ENCODE measurements around the gene NDUFB11. TPM values are rescaled to one million over a fixed set of nuclear protein-coding genes. Genes with fewer than 3 reads are reported as not detected.
A peak's percentile ranks its signal among the peaks of the same experiment; 100 is the strongest.
"Not testable (repeated sequence)": the region's sequence is repeated elsewhere in the genome, so short reads cannot be mapped to it uniquely, and the experiment has no call there.

NDUFB11 gene
- total RNA-seq, 1 donor from 2014 or later = 35.3 TPM

- no peak for DNase-seq (ENCODE audit: low read depth)
Observed at GRCh38 chrX:47146121-47146935, 1.8 kb upstream of the NDUFB11 start.

DNA sequence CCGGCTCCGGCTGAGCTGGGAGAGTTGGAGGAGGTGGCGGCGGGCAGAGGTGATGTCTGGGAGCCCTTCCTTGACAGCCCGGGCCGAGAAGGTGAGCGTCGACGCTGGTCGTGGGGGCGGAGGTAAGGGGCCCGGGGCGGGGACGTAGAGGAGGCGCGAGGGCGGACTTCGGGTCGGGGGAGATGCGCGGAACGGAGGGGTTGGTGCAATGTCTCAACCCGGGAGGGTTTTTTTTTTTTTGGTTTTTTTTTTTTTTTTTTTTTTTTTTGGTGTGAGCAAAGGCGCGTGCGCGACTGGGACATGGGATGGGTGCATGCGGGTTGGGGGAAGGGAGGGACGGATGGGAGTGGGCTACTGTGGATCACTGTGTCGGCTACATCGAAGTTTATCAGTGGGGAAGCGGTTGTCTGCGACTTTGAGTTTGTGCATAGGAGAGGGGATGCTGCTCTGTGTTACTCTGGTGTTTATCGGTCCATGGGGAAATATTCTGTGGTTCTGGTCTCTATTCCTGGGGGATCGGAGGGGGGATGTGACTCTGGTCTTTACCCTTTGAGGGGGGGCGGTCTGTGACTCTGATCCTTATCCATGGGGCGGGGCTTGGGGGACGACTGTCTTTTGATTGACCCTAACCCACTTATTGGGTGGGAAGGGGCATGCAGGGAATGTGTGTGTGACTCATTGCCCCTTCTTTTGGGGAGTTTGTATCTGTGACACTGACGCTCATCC, 1.1 kb upstream of the NDUFB11 start:
- no peak for DNase-seq (ENCODE audit: low read depth)

- DNase-seq (ENCODE audit: low read depth) = no peak
Observed at GRCh38 chrX:47143894-47144625, 442 bp downstream of the NDUFB11 start.

DNA sequence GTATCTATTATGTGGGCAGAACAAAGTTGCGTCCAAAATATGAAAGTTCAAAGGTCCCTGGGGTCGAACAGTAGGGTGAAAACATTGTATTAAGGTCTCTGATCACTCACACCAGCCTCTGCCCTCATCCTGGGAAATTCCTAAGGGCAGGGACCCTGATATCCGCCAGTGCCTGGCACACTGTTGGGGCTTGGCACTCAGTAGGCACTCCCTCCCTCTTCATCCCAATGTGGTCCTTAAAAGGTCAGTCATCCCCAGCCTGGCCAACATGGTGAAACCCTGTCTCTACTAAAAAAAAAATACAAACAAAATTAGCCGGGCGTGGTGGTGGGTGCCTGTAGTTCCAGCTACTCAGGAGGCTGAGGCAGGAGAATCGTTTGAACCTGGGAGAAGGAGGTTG, 6.3 kb downstream of the NDUFB11 start:
- DNase-seq (ENCODE audit: low read depth) = no peak

DNA sequence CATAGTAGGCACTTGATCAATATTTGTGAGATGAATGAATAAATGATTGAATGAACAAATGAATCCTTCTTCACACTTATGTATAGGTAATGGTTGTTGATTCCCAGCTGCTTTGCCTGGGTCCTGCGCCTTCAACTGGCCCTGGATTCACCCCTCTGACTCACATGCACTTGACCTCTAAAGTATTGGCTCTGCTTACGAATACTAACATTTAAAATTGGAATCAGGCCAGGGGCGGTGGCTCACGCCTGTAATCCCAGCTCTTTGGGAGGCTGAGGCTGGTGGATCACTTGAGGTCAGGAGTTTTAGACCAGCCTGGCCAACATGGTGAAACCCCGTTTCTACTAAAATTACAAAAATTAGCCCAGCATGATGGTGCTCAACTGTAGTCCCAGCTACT, 8.9 kb downstream of the NDUFB11 start:
- peak; percentile 40 for DNase-seq (ENCODE audit: low read depth)

GRCh38 chrX:47133493-47133892, 11.0 kb downstream of the NDUFB11 start:
- no peak for DNase-seq (ENCODE audit: low read depth)

DNA sequence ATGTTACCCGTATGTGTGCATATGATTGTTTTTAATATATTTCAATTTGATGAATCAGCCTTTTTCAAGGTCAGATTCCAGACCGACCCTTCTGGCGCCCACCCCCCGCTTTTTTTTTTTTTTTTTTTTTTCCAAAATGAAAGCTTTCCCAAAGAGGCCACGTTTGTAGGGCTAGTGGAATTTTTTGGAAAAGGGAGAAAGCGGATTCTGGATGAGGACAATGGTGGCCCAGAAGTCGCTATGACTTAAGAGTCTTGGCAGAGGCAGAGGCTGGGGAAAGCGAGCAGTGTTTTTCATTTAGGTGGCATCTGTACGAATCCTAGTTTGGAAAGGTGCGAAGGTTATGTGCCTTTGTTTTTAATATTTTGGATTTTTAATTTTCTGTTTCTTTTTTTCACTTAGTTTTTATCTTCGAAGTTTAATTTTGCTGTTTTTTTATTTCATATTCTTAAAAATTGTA, 14.6 kb downstream of the NDUFB11 start:
- no peak for DNase-seq (ENCODE audit: low read depth)

DNA sequence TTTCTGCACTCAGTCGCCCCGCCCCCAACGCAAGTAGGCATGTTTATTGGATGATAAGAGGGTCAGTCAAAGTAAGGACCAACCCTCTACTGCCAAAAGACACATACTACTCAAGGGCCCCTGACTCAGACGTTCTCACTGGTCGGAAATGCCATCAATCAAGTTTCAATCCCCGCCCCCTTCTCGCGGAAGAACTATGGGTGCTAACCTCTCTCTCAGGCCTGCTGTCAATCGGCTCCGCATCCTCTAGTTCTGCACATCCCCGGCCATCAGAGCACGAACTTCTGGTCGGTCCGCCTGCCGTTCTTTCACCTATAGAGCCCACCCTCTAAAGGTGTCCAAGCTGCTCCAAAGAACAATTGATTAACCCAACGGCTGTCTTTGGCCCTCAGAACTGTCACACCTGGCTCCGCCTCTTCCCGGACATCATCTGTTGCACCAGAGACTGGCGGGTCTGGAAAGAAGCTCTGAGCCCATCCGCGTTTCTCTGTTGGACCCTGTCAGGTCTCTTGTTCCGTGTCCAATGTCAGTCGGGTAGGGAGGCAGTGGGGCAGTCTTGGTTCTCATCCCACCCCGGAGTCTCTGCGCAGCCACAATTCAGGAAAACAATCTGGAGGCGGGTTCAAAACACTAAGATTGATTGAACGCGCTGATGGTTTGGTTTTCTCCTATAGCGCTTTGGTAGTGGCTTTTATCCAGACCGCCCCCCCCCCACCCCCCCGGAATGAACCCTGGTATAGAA, 15.2 kb downstream of the NDUFB11 start:
- DNase-seq (ENCODE audit: low read depth) = peak; percentile 92

DNA sequence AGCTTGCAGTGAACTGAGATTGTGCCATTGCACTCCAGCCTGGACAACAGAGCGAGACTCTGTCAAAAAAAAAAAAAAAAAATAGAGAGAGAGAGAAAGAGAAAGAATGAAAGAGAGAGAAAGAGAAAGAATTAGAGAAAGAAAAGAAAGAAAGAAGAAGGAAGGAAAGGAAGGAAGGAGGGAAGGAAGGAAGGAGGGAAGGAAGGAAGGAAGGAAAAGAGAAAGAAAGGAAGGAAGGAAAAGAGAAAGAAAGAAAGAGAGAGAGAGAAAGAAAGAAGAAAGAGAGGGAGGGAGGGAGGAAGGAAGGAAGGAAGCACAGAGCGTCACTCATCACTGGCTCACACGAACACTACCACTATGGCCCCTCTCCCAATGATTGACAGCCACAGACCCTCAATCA, 20.0 kb downstream of the NDUFB11 start:
- not testable (repeated sequence) for DNase-seq (ENCODE audit: low read depth)

DNA sequence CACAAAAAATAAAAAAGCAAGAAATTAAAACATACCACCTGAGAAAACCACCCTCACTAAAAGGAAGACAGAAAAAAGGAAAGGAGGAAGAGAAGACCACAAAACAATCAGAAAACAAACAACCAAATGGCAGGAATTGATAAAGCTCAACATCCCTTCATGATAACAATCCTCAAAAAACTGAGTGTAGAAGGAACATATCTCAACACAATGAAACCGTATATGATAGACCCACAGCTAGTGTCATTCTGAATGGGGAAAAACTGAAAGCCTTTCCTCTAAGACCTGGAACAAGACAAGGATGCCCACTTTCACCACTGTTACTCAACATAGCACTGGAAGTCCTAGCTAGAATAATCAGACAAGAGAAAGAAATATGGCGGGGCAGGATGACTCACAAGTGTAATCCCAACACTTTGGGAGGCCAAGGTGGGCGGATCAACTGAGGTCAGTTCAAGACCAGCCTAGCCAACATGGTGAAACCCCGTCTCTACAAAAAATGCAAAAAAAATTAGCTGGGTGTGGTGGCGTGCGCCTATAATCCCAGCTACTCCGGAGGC, 27.9 kb downstream of the NDUFB11 start:
- not testable (repeated sequence) for DNase-seq (ENCODE audit: low read depth)

- peak; percentile 28 for DNase-seq (ENCODE audit: low read depth)
Observed at GRCh38 chrX:47112316-47112954, 32.1 kb downstream of the NDUFB11 start.

DNA sequence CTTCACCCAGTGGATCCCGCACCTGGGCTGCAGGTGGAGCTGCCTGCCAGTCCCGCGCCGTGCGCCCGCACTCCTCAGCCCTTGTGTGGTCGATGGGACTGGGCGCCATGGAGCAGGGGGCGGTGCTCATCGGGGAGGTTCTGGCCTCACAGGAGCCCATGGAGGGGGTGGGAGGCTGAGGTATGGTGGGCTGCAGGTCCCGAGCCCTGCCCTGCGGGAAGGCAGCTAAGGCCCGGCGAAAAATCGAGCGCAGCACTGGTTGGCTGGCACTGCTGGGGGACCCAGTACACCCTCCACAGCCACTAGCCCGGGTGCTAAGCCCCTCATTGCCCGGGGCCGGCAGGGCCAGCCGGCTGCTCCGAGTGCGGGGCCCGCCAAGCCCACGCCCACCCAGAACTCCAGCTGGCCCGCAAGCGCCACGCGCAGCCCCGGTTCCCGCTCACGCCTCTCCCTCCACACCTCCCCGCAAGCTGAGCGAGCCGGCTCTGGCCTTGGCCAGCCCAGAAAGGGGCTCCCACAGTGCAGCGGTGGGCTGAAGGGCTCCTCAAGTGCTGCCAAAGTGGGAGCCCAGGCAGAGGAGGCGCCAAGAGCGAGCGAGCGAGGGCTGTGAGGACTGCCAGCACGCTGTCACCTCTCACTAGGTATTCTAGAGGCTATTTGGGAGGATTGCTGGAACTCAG, 33.4 kb downstream of the NDUFB11 start:
- DNase-seq (ENCODE audit: low read depth) = not testable (repeated sequence)

GRCh38 chrX:47101206-47101605, 43.3 kb downstream of the NDUFB11 start:
- no peak for DNase-seq (ENCODE audit: low read depth)

GRCh38 chrX:47098338-47099094, 46.0 kb downstream of the NDUFB11 start:
- DNase-seq (ENCODE audit: low read depth) = no peak

DNA sequence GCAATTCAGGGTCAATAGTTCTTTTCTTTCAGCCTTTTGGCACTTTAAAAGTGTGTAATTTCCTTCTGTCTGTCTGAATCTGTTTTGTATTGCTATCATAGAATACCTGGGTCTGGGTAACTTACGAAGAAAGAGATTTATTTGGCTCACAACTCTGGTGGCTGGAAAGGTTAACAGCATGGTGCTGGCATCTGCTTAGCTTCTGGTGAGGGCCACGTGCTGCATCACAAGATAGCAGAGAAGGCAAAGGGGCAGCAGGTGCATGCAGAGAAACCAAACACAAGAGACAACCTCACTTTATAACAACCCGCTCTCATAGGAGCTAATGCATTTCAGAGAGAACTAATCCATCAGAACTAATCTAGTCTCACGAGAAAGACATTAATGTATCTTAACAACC, 47.5 kb downstream of the NDUFB11 start:
- DNase-seq (ENCODE audit: low read depth) = no peak

GRCh38 chrX:47093860-47094259, 50.6 kb downstream of the NDUFB11 start:
- DNase-seq (ENCODE audit: low read depth) = no peak

DNA sequence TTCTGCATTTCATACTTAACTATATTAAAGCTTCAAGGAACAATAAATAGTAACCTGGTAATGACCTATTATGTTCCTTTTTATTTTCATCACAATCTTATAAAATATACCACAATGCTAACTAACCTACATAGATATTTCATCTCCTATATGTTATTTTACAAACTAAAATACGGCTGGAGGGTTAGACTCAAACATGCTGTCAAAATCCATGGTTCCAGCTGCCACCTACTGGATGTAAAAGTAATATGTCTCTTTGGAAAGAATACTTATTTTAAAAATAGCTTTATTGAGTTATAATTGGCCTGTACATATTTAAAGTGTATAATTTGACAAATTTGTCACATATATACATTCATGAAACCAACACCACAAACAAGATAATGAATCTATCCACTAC, 51.3 kb downstream of the NDUFB11 start:
- peak; percentile 13 for DNase-seq (ENCODE audit: low read depth)
